Fibroblast of mammary gland (primary cell): ENCODE results near the gene GATAD2A.

ENCODE experiments used
- DNase-seq: peaks from one replicate; pipeline ENCODE4 v3.0.0-alpha.2; 2010; ENCODE audit warnings: low read depth
- H3K4me3 ChIP-seq: 2 replicates; pipeline ENCODE4 v1.5.1; 2011; ENCODE audit warnings: low read depth, mild to moderate bottlenecking, low read length, moderate library complexity; ENCODE audit not compliant: control insufficient read depth
- TF ChIP-seq, protein P1 (sequence below): conservative IDR thresholded peaks from 2 replicates; pipeline ENCODE4 v1.5.1; 2011; ENCODE audit warnings: low read depth, low read length, inconsistent platforms; ENCODE audit not compliant: control insufficient read depth, insufficient read depth

Gene GATAD2A

DNA sequence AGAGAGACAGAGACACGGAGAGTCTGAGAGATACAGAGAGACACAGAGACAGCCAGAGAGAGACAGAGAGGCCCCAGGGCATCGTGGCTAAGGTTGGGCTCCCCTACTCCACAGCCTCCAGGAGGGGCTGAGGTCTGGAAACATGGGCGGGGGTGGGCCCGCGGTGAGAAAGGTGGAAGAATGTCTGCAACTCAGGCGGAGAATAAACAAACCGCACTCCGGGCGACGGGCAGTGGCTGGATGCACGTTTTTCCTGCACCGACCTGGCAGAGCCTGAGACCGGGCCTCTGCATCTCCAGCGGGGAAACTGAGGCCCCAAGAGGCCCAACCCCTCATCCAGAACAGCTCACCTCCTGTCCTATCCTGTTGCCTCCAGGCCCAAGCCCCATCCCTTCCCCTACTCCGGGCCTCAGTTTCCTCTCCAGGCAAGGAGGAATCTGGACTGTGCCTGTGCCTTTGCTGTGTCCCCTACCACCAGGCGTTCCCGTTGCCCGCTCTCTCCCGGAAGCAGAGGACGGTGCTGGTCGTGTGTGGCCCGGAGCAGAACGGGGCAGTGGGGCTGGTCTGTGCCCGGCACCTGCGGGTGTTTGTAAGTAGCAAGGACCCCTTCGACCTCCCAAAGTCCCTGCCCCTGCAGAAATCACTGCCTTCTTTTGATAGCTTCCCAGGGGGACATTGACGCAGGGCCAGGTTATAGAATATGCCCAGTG is 129.2 kb downstream of the GATAD2A start:
- TF ChIP-seq, protein P1, sequence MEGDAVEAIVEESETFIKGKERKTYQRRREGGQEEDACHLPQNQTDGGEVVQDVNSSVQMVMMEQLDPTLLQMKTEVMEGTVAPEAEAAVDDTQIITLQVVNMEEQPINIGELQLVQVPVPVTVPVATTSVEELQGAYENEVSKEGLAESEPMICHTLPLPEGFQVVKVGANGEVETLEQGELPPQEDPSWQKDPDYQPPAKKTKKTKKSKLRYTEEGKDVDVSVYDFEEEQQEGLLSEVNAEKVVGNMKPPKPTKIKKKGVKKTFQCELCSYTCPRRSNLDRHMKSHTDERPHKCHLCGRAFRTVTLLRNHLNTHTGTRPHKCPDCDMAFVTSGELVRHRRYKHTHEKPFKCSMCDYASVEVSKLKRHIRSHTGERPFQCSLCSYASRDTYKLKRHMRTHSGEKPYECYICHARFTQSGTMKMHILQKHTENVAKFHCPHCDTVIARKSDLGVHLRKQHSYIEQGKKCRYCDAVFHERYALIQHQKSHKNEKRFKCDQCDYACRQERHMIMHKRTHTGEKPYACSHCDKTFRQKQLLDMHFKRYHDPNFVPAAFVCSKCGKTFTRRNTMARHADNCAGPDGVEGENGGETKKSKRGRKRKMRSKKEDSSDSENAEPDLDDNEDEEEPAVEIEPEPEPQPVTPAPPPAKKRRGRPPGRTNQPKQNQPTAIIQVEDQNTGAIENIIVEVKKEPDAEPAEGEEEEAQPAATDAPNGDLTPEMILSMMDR = no peak
- no peak overlapping the region for H3K4me3 ChIP-seq
- no peak for DNase-seq

DNA sequence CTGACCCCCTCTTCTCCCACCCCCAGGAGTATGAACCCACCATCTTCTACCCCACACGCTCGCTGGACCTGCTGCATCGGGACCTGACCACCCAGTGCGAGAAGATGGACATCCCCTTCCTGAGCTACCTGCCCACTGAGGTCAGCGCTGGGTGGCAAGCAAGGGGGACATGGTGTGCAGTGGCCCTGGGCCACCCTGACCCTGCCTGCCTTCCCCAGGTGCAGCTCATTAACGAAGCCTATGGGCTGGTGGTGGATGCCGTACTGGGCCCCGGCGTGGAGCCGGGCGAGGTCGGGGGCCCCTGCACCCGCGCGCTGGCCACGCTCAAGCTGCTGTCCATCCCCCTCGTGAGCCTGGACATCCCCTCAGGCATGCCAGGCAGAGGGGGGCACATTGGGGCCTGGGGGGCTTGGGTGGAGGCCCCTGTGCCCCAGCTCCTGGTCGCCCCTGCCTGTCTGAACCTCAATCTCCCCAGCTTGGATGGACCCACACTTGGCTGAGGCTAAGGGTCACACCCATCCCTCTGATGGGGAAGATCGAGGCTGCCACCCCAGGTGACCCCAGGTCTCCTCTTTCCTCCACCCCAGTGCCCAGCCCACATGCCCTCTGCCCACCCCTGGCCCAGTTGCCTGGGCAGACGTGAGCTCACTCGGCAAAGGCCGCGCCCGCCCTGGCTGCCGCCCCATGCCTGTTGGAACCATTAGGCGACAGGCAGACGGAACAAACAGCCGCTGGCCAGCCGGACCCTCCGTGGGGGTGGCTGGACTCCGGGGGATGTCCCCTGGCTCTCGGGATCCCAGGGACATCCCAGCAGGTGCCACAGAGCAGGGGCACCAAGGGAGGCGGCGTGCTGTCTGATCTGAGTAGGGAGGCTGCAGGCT is 130.1 kb downstream of the GATAD2A start:
- H3K4me3 ChIP-seq = no peak overlapping the region
- no peak for DNase-seq
- TF ChIP-seq, protein P1 = no peak

DNA sequence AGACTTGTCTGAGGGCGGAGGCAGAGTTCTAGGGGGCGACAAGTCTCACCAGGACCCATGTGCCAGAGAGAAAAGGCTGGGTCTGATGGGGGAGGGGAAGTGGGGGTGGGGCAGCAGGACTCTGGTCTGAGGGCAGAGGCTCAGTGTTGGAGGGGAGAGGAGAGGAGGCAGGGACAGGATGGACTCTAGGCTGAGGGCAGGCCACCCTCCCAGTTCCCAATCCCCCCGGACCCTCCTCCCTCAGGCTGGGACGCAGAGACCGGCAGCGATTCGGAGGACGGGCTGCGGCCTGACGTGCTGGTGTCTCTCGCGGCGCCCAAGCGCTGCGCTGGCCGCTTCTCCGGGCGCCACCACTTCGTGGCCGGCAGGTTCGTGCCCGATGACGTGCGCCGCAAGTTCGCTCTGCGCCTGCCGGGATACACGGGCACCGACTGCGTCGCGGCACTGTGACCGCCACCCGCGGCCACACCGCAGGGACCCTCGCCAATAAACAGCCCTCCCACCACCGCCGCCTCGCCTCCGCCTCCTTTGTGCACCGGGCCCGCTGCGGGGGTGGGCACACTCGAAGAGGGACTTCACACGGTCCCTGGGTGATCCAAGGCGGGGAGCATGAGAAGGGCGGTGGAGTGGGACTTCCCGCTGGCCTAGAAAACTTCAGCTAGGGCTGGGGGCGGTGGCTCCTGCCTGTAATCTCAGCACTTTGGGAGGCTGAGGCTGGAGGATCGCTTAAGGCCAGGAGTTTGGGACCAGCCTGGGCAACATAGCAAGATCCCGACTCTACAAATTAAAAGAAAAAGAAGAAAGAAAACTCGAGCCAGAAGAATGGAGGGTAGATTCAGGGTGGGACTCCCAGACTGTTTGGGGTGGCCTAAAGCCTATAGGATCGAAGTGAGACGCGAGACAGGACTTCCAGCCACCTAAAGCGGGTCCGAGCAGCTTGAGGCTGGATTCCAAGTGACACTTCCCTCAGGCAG is 131.9 kb downstream of the GATAD2A start:
- H3K4me3 ChIP-seq = no peak overlapping the region
- TF ChIP-seq, protein P1 = no peak
- no peak for DNase-seq

DNA sequence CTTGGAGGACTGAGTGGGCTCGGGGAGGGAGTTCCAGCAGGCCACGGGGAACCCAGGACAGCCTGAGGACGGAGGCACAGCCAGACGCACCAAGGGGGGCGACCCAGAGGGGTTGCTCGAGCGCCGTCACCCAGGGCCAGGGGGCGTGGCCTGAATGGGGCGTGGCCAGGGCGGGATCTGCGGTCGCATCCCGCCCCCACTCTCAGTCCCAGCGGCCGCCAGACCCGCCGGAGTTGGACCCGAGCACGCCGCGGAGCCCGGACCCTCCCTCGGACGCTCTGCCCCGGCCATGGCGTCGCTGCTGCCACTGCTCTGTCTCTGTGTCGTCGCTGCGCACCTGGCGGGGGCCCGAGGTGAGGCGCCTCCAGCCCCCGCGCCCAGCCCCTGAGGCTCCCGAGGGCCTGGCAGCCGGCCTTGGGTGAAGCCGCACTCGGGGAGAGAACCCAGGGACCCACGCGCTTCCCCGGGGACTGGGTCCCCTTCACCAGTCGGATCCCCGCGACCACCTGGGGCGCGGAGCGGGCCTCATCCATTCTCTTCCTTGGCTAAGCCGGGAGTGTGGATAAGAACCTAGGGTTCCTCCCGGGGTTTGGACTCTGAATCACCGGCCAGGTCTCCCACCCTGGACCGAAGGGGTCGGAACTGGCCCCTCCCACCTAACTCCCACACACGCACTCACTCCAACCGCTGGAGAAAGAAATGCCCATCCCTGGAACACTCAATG is 132.7 kb downstream of the GATAD2A start, which contains the start of gene CILP2:
Gene CILP2 (plus strand): TSS at position 205 of the 724 bp plus-strand sequence. CDS start 85 bp downstream, at position 290.
- no peak within 1 kb of the TSS for H3K4me3 ChIP-seq
- TF ChIP-seq, protein P1 = no peak
- no peak for DNase-seq

DNA sequence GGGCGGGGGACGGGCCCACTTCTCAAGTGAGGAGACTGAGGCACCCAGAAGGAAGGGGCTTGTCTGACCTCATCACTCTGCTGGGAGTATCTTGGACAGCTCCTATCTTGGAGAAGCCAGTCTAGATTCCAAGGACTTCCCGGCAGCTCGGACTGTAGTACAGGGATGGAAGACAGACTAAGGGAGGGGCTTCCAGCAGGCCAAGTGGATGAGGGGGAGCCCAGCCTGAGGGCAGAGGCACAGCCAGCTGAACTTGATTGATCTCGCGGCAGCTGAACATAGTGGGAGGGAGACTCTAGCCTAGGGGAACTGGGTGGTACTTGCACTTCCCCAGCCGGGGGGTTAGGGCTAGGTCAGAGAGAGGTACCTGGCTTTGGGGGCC is 133.3 kb downstream of the GATAD2A start:
- H3K4me3 ChIP-seq = no peak overlapping the region
- TF ChIP-seq, protein P1 = no peak
- DNase-seq = no peak
